H1 (cell line): Measurements from ENCODE around the gene ARHGAP26. TPM values are rescaled to one million over a fixed set of nuclear protein-coding genes. Genes with fewer than 3 reads are reported as not detected.

Experiments used
- CTCF ChIA-PET: fragments of 300-600 bp; sonication (Branson Sonifier 250); formaldehyde crosslinking; loops from one replicate; lab custom pipeline; 2021; ENCODE audit not compliant: partially characterized antibody; lab: Charles Lee
- POLR2A ChIA-PET: fragments of 300-600 bp; sonication (Branson Sonifier 250); formaldehyde crosslinking; loops from one replicate; lab custom pipeline; 2021; ENCODE audit warnings: inconsistent platforms; ENCODE audit not compliant: partially characterized antibody; lab: Charles Lee
- DNase-seq, 2 experiments: peaks; one replicate each; pipeline versions ENCODE4 v3.0.0 to v3.0.0-alpha.2; 2010 to 2022; ENCODE audit warnings: low spot score in 2 of 2, low read depth in 1 of 2, mixed read lengths in 1 of 2
- FAIRE-seq: peaks from 2 replicates; lab custom pipeline; 2011; peaks lifted over from hg19 to GRCh38; lab: Jason Lieb, UNC
- H2AFZ ChIP-seq: 2 replicates; pipeline ENCODE4 v1.8.1; 2012; ENCODE audit warnings: low read length, inconsistent platforms
- H2AK5ac ChIP-seq: 2 replicates; pipeline ENCODE4 v1.6.1; 2013; ENCODE audit warnings: low read depth, low read length
- H2BK120ac ChIP-seq: replicated peaks from 2 replicates; pipeline ENCODE3; 2013; ENCODE audit warnings: low read depth, low read length, inconsistent platforms
- H2BK12ac ChIP-seq: 2 replicates; pipeline ENCODE4 v1.6.1; 2013; ENCODE audit warnings: low read depth, low read length
- H2BK15ac ChIP-seq: 2 replicates; pipeline ENCODE4 v1.6.1; 2013; ENCODE audit warnings: low read length
- H2BK20ac ChIP-seq: 2 replicates; pipeline ENCODE4 v1.6.1; 2013; ENCODE audit warnings: low read length
- H2BK5ac ChIP-seq: 2 replicates; pipeline ENCODE4 v1.6.1; 2013; ENCODE audit warnings: low read depth, low read length
- H3K14ac ChIP-seq: 2 replicates; pipeline ENCODE4 v1.6.1; 2013; ENCODE audit warnings: inconsistent platforms; ENCODE audit not compliant: insufficient read length
- H3K18ac ChIP-seq: 2 replicates; pipeline ENCODE4 v1.6.1; 2013; ENCODE audit warnings: low read length; ENCODE audit errors: extremely low read depth
- H3K23ac ChIP-seq: 2 replicates; pipeline ENCODE4 v1.6.1; 2013; ENCODE audit warnings: inconsistent platforms; ENCODE audit not compliant: insufficient read length
- H3K23me2 ChIP-seq: 2 replicates; pipeline ENCODE4 v1.6.1; 2013; ENCODE audit warnings: low read depth, low read length
- H3K27ac ChIP-seq: 2 replicates; pipeline ENCODE4 v1.6.1; 2011; ENCODE audit warnings: low read depth, low read length, inconsistent platforms
- H3K27me3 ChIP-seq, 4 experiments: replicated peaks in 1 of 4; 1 replicate in 1 of 4; 2 replicates in 3 of 4; pipeline versions ENCODE4 v1.6.1 to v1.8.1; 2011 to 2013; ENCODE audit warnings: low read length in 3 of 4, mild to moderate bottlenecking in 3 of 4, inconsistent platforms in 2 of 4, mixed read lengths in 2 of 4, moderate library complexity in 1 of 4; ENCODE audit not compliant: control insufficient read depth in 3 of 4, insufficient read depth in 3 of 4; ENCODE audit errors: extremely low read depth in 1 of 4
- H3K36me3 ChIP-seq, 4 experiments: 2 replicates each; pipeline versions ENCODE4 v1.6.1 to v1.8.1; 2011 to 2013; ENCODE audit warnings: mild to moderate bottlenecking in 4 of 4, low read length in 3 of 4, moderate library complexity in 2 of 4, control low read depth in 1 of 4, inconsistent platforms in 1 of 4; ENCODE audit not compliant: insufficient read depth in 4 of 4, control insufficient read depth in 2 of 4
- H3K4ac ChIP-seq: replicated peaks from 2 replicates; pipeline ENCODE3; 2013; ENCODE audit warnings: low read length, low read depth, mixed read lengths, inconsistent platforms; ENCODE audit not compliant: insufficient read length
- H3K4me1 ChIP-seq, 4 experiments: replicated peaks in 1 of 4; 1 replicate in 1 of 4; 2 replicates in 3 of 4; pipeline versions ENCODE4 v1.6.1 to v1.8.1; 2011 to 2013; ENCODE audit warnings: low read length in 3 of 4, inconsistent platforms in 2 of 4, mixed read lengths in 1 of 4; ENCODE audit not compliant: insufficient read depth in 4 of 4, control insufficient read depth in 3 of 4
- H3K4me2 ChIP-seq, 2 experiments: 2 replicates each; pipeline versions ENCODE4 v1.6.1 to v1.8.1; 2011 to 2013; ENCODE audit warnings: low read depth in 2 of 2, low read length in 2 of 2, control low read depth in 1 of 2, inconsistent platforms in 1 of 2, mild to moderate bottlenecking in 1 of 2; ENCODE audit not compliant: insufficient read depth in 1 of 2
- H3K4me3 ChIP-seq, 4 experiments: fragments of 200-600, 300-600 bp in 1 of 4; sonication (generic), shearing (Covaris generic), sonication (Bioruptor Twin) in 1 of 4; 2 replicates each; pipeline versions ENCODE4 v1.5.1 to v1.8.1; 2011 to 2016; ENCODE audit warnings: low read length in 4 of 4, low read depth in 3 of 4, control low read depth in 2 of 4, inconsistent platforms in 2 of 4, mild to moderate bottlenecking in 2 of 4, mixed read lengths in 1 of 4, moderate library complexity in 1 of 4; ENCODE audit not compliant: insufficient read depth in 2 of 4; ENCODE audit errors: extremely low read depth in 1 of 4
- H3K56ac ChIP-seq: replicated peaks from 2 replicates; pipeline ENCODE3; 2013; ENCODE audit warnings: low read depth, mild to moderate bottlenecking, mixed read lengths, low read length, inconsistent platforms; ENCODE audit not compliant: insufficient read length
- H3K79me1 ChIP-seq: 2 replicates; pipeline ENCODE4 v1.6.1; 2013; ENCODE audit warnings: low read depth, low read length, control low read depth
- H3K79me2 ChIP-seq, 2 experiments: 2 replicates each; pipeline versions ENCODE4 v1.6.1 to v1.8.1; 2012 to 2013; ENCODE audit warnings: low read length in 2 of 2, mild to moderate bottlenecking in 2 of 2, inconsistent platforms in 1 of 2; ENCODE audit not compliant: insufficient read depth in 2 of 2, control insufficient read depth in 1 of 2
- H3K9ac ChIP-seq, 4 experiments: replicated peaks in 1 of 4; 1 replicate in 1 of 4; 2 replicates in 3 of 4; pipeline versions ENCODE4 v1.6.1 to v1.8.1; 2011 to 2013; ENCODE audit warnings: low read depth in 3 of 4, low read length in 3 of 4, control low read depth in 2 of 4, mild to moderate bottlenecking in 2 of 4, moderate library complexity in 2 of 4, inconsistent platforms in 1 of 4; ENCODE audit errors: extremely low read depth in 1 of 4
- H3K9me3 ChIP-seq, 2 experiments: 2 replicates each; pipeline versions ENCODE4 v1.6.1 to v1.8.1; 2012 to 2013; ENCODE audit warnings: mild to moderate bottlenecking in 2 of 2, moderate library complexity in 2 of 2, control low read depth in 1 of 2, inconsistent platforms in 1 of 2, low read depth in 1 of 2, low read length in 1 of 2, mixed read lengths in 1 of 2; ENCODE audit not compliant: insufficient read depth in 2 of 2
- H4K20me1 ChIP-seq, 2 experiments: replicated peaks in 1 of 2; 2 replicates each; pipeline versions ENCODE3 to v1.8.1; 2011 to 2013; ENCODE audit warnings: inconsistent platforms in 2 of 2, low read length in 2 of 2, mild to moderate bottlenecking in 1 of 2; ENCODE audit not compliant: insufficient read depth in 2 of 2, control insufficient read depth in 1 of 2
- H4K5ac ChIP-seq: 2 replicates; pipeline ENCODE4 v1.6.1; 2013; ENCODE audit warnings: low read length, low read depth, mixed read lengths, inconsistent platforms; ENCODE audit not compliant: insufficient read length
- H4K8ac ChIP-seq: 2 replicates; pipeline ENCODE4 v1.8.0; 2013; ENCODE audit warnings: mild to moderate bottlenecking, moderate library complexity, low read length, inconsistent platforms; ENCODE audit not compliant: insufficient read depth; ENCODE audit errors: extremely low read depth
- H4K91ac ChIP-seq: replicated peaks from 2 replicates; pipeline ENCODE3; 2013; ENCODE audit warnings: low read length, mixed read lengths, inconsistent platforms; ENCODE audit not compliant: insufficient read length
- ATF2 ChIP-seq: IDR thresholded peaks from 2 replicates; pipeline ENCODE4 v1.6.1; 2012; ENCODE audit warnings: low read length, inconsistent platforms
- GABPA ChIP-seq: IDR thresholded peaks from 2 replicates; pipeline ENCODE4 v1.6.1; 2011; ENCODE audit warnings: mild to moderate bottlenecking, low read length, moderate library complexity, borderline replicate concordance; ENCODE audit not compliant: insufficient read depth
- HDAC2 ChIP-seq, 2 experiments: fragments of 300-600 bp in 1 of 2; sonication (generic) in 1 of 2; IDR thresholded peaks; 2 replicates each; pipeline ENCODE4 v1.6.1; 2011 to 2012; ENCODE audit warnings: low read depth in 2 of 2, low read length in 2 of 2, mild to moderate bottlenecking in 2 of 2, moderate library complexity in 2 of 2, borderline replicate concordance in 1 of 2, inconsistent platforms in 1 of 2
- SIX5 ChIP-seq: IDR thresholded peaks from 2 replicates; pipeline ENCODE4 v1.6.1; 2011; ENCODE audit warnings: mild to moderate bottlenecking, low read depth, low read length
- SP1 ChIP-seq: IDR thresholded peaks from 2 replicates; pipeline ENCODE4 v1.6.1; 2011; ENCODE audit warnings: low read depth, low read length
- TCF12 ChIP-seq: IDR thresholded peaks from 2 replicates; pipeline ENCODE4 v1.6.1; 2011; ENCODE audit warnings: low read depth, mild to moderate bottlenecking, low read length
- polyA plus RNA-seq, 7 experiments: library from polyadenylated mRNA; depleted of rRNA in 3 of 7; stranded (reverse) in 5 of 7; unstranded in 2 of 7; fragments of >200 nt in 5 of 7; fragments of 200-250 nt in 2 of 7; gene quantifications; 1 replicate in 5 of 7; 2 replicates in 1 of 7; 4 replicates in 1 of 7; pipeline versions ENCODE4 v1.2.1 to v1.2.3, GENCODE V29; 2011 to 2013; ENCODE audit warnings: missing spikeins in 2 of 7, mixed read lengths in 2 of 7
- total RNA-seq: library from RNA; stranded (reverse); fragmentation: NEBNext Ultra II Directional; extraction: Animal tissue kit (Norgen Biotek cat#: 25700); gene quantifications from 2 replicates; pipeline ENCODE4 v1.2.1, GENCODE V29; 2021

ARHGAP26 gene
- total and polyA plus RNA-seq, 2 of the 8 experiments (the other 6 are each of a cell fraction or from before 2014, with no cell fraction given): 7.1 to 24.8 TPM

- Histone ChIP-seq H4K20me1 (no peaks in the 10 kb centered on the region), H3K9ac (no peak overlapping the region), H2AK5ac (no peak overlapping the region), H3K56ac (no peak overlapping the region), H3K14ac (no peak overlapping the region), H3K36me3 (no peaks in the 10 kb centered on the region), H2BK20ac (no peak overlapping the region), H3K27me3 (peaks cover 0 to 1% (median 0%) of the 10 kb centered on the region in 4 experiments; a peak in 1 of 7 replicates), H3K23ac (no peak overlapping the region), H2AFZ (no peak overlapping the region), H2BK120ac (no peak overlapping the region), H3K79me1 (no peaks in the 10 kb centered on the region), H2BK5ac (no peak overlapping the region), H3K23me2 (no peaks in the 10 kb centered on the region; the same call in 1 of the 2 replicates), H3K4me1 (no peaks in the 10 kb centered on the region), H3K27ac (no peak overlapping the region), H3K4me3 (no peak overlapping the region), H3K9me3 (no peaks in the 10 kb centered on the region), H3K18ac (no peak overlapping the region), H4K91ac (no peak overlapping the region), H2BK12ac (no peak overlapping the region), H4K8ac (no peak overlapping the region), H3K4ac (no peak overlapping the region), H4K5ac (no peak overlapping the region), H3K4me2 (no peak overlapping the region), H2BK15ac (no peak overlapping the region), H3K79me2 (no peaks in the 10 kb centered on the region)
- CTCF ChIA-PET: interaction anchor here (0.8 to 1.5 kb wide), 3 partner anchors 14 to 233 kb away, joined by 3 to 4 read pairs (median 3); no protein-coding TSS in a partner anchor
- no peak for FAIRE-seq
- DNase-seq: no peak
- POLR2A ChIA-PET: no interaction called here
- TF ChIP-seq SIX5: no peak
- TF ChIP-seq TCF12: no peak
- TF ChIP-seq HDAC2 (IDR thresholded peaks at IDR 0.05; ENCODE audit: borderline replicate concordance in 1 of 2, low read depth in 2 of 2, low read length in 2 of 2): no peak
- no peak for TF ChIP-seq ATF2
- TF ChIP-seq GABPA: no peak
- no peak for TF ChIP-seq SP1
Measured at GRCh38 chr5:142945845-142946244, 175.7 kb downstream of the ARHGAP26 start.
